ENCODE data around the gene NEO1.

Gene NEO1

DNA sequence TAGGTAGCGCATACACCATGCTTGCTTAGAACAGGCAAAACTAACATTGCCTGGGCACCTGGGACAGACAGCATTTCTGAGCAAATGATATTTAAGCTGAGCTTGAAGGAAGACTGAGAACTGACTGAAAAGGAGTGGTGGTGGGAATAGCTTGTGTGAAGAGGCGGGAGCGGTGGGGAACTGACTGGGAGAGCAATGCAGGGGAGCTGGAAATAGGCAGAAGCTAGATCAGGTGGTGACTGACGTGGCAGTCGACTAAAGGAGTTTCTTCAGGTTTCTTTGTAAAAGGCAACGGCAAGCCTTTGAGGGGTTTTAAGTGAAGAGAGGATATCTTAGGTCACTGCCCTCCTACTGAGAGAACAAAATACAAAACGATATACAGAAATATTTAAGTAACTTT is 61.8 kb downstream of the NEO1 start:
- H3K27me3 ChIP-seq, result no peaks in the 10 kb centered on the region
- intact Hi-C loops (cut with DNase I; ENCODE audit: low total_unique reads), result no loop called here
- no peaks in the 10 kb centered on the region for H3K9me3 ChIP-seq
- H3K4me1 ChIP-seq, result no peaks in the 10 kb centered on the region
- TF ChIP-seq, protein P1, sequence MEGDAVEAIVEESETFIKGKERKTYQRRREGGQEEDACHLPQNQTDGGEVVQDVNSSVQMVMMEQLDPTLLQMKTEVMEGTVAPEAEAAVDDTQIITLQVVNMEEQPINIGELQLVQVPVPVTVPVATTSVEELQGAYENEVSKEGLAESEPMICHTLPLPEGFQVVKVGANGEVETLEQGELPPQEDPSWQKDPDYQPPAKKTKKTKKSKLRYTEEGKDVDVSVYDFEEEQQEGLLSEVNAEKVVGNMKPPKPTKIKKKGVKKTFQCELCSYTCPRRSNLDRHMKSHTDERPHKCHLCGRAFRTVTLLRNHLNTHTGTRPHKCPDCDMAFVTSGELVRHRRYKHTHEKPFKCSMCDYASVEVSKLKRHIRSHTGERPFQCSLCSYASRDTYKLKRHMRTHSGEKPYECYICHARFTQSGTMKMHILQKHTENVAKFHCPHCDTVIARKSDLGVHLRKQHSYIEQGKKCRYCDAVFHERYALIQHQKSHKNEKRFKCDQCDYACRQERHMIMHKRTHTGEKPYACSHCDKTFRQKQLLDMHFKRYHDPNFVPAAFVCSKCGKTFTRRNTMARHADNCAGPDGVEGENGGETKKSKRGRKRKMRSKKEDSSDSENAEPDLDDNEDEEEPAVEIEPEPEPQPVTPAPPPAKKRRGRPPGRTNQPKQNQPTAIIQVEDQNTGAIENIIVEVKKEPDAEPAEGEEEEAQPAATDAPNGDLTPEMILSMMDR (IDR thresholded peaks at IDR 0.05), result no peak
- H3K4me3 ChIP-seq, result no peak overlapping the region
- DNase-seq, result no peak
- H3K36me3 ChIP-seq, result peaks cover 0 to 8% (median 0%) of the 10 kb centered on the region in 3 donors
- no peak overlapping the region for H3K27ac ChIP-seq

DNA sequence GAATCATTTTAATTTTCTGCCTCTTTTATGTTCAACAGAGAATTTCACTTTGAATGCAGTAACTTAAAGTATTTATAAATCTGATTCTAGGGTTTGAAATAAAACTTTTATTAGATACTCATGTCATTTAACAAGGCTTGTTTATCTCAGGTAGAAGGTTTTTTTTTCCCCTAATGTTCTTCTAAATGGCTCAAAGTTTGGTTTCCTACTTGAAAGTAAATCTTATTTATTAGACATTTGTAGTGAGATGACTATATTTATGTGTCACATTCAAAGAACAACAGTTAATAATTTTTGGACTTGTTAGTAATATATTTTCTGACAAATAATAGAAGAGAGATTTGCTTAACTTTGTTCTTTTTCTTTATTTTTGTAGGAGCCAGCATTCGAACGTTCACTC is 63.9 kb downstream of the NEO1 start:
- intact Hi-C loops (cut with DNase I; ENCODE audit: low total_unique reads), result no loop called here
- Histone ChIP-seq H3K9me3 (no peaks in the 10 kb centered on the region), H3K4me1 (no peaks in the 10 kb centered on the region), H3K36me3 (peaks cover 0 to 8% (median 0%) of the 10 kb centered on the region in 3 donors), H3K27me3 (no peaks in the 10 kb centered on the region), H3K4me3 (no peak overlapping the region), H3K27ac (no peak overlapping the region)
- TF ChIP-seq, protein P1 (IDR thresholded peaks at IDR 0.05), result no peak
- DNase-seq, result no peak

DNA sequence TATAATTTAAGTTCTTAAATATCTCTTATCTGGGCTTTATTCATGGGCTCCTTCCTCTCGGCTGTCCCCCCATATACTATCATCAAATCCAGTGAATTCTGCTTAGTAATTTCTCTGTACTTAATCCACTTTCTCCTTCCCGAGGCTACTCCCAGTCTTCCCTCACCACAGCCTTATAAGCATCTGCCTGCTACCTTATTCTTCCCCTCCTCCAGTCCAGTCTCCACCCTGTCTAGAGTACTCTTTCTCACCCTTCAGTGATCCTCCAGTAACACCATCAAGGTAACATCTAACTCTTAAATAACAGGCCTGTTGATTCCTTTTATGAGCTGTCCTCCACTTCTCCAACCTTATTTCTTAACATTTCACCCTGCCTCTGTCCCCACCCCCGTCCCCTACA is 65.8 kb downstream of the NEO1 start:
- Histone ChIP-seq H3K4me3 (no peak overlapping the region), H3K36me3 (peaks cover 2 to 8% (median 6%) of the 10 kb centered on the region in 3 donors), H3K9me3 (no peaks in the 10 kb centered on the region), H3K27ac (no peak overlapping the region), H3K27me3 (no peaks in the 10 kb centered on the region), H3K4me1 (no peaks in the 10 kb centered on the region)
- DNase-seq, result no peak
- intact Hi-C loops (cut with DNase I; ENCODE audit: low total_unique reads), result no loop called here
- TF ChIP-seq, protein P1 (IDR thresholded peaks at IDR 0.05), result no peak

DNA sequence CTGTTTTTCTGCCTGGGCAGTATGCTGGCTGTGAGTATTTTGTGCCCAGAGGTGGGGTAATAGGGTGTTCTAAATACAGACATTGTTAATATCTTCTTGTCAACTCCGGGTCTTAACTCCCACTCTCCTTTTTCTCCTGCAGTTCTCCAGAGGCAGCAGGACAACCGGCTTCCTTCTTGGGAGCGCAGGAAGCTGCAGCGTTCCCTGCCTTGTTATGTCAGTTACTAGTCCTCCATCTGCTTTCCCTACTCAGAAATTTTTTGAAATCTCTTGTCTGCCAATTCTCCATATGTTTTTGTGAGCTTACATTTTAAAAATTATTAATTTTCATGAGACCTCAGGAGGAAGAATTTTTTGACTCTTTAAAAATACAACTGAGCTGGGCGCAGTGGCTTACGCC is 67.2 kb downstream of the NEO1 start:
- no peak overlapping the region for H3K27ac ChIP-seq
- no peaks in the 10 kb centered on the region for H3K9me3 ChIP-seq
- H3K4me1 ChIP-seq, result no peaks in the 10 kb centered on the region
- intact Hi-C loops (cut with DNase I; ENCODE audit: low total_unique reads), result no loop called here
- peaks cover 6 to 8% (median 7%) of the 10 kb centered on the region in 3 donors for H3K36me3 ChIP-seq
- no peak for DNase-seq
- H3K4me3 ChIP-seq, result no peak overlapping the region
- TF ChIP-seq, protein P1 (IDR thresholded peaks at IDR 0.05), result no peak
- H3K27me3 ChIP-seq, result no peaks in the 10 kb centered on the region

DNA sequence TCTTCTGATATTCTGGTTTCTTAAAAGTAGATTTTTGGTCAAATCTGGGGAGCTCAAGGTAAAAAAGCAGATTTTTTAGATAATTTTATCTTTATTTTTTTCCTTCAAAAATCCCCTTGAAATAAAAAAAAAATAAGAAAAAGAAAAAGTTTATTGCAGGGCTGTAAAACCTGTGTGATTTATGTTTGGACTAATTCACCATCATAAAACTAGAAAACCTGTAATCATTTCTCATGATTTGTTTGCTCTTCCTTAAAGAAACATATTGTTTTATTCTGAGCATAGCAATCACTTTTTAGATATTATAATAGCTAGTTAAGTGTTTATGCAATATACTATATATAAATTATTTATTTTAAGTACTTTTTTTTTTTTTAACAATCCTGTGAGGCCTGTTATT is 68.0 kb downstream of the NEO1 start:
- no peaks in the 10 kb centered on the region for H3K4me1 ChIP-seq
- no peaks in the 10 kb centered on the region for H3K27me3 ChIP-seq
- peaks cover 7 to 9% (median 8%) of the 10 kb centered on the region in 3 donors for H3K36me3 ChIP-seq
- TF ChIP-seq, protein P1 (IDR thresholded peaks at IDR 0.05), result no peak
- no peak overlapping the region for H3K4me3 ChIP-seq
- H3K27ac ChIP-seq, result no peak overlapping the region
- DNase-seq, result no peak
- no peaks in the 10 kb centered on the region for H3K9me3 ChIP-seq
- intact Hi-C loops (cut with DNase I; ENCODE audit: low total_unique reads), result no loop called here

DNA sequence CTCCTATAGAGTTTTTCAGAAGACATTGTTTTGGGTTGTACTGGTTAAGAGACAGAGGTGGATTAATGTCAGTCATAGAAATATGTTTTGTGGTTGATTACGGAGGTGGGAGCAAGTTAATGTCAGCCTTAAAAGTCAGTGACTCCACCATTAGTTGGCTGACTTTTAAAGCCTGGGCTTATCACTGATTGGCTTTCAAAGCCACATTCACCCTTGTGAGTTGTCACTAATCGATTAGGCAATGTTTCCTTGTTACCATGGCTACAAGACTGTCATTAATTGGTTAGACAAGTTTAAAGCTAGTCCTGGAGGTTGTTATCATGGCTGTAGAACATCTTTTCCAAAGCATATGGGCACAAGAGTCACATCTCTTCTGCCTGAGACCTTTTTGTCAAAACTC is 73.0 kb downstream of the NEO1 start:
- H3K36me3 ChIP-seq, result peaks cover 0 to 20% (median 7%) of the 10 kb centered on the region in 3 donors
- H3K9me3 ChIP-seq, result no peaks in the 10 kb centered on the region
- no peak for DNase-seq
- H3K27me3 ChIP-seq, result no peaks in the 10 kb centered on the region
- no peak overlapping the region for H3K4me3 ChIP-seq
- TF ChIP-seq, protein P1 (IDR thresholded peaks at IDR 0.05), result no peak
- H3K4me1 ChIP-seq, result no peaks in the 10 kb centered on the region
- intact Hi-C loops (cut with DNase I; ENCODE audit: low total_unique reads), result no loop called here
- H3K27ac ChIP-seq, result no peak overlapping the region

Data from tibial artery (tissue), 4 donors.